Measurements from ENCODE around the gene ACP5.
A peak's percentile ranks its signal among the peaks of the same experiment; 100 is the strongest.
"Not testable (repeated sequence)": the region's sequence is repeated elsewhere in the genome, so short reads cannot be mapped to it uniquely, and the experiment has no call there.

Gene ACP5

DNA sequence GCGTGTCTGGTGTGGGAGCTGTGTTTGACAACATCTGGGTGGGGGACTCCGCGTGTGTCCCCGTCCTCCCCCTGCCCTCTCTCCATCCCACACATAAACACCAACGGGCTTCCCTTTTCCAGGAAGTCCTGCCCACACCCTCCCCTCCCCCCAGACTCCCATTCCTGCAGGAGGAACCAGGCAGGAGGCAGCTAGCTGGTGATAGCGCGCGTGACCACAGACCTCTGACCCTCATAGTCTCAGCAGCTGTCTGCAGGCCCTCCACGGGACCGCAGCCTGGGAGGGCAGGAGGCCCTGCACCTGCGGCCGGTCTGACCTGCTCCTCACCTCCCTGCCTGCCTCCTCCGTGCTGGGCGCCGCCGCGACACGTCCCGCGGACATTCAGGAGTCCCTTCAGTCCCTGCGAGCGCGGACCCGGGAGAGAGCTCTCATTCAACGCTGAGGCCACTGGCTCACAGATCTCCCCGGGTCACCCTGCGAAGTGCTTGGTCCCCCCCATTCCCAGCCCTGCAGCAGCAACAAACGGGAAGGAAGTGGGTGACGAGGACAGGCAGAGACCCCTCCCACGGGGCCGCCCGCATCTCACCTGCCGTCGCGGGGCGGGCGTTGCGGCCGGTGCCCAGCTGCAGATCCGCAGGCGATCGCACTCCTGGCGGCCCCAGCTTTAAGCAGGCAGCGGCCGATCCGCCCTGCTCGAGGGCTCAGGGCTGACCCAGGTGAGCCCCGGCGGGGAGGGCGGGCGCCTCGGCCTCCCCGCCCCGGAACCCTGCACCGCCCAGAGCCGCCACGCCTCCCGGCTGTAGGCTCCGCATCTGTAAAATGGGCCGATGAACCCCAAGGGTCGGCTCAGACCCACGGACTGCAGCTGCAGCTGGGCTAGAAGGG, 1.1 kb upstream of the ACP5 start:
- H3K4me3 ChIP-seq (ENCODE audit: low read length), result no peak overlapping the region

DNA sequence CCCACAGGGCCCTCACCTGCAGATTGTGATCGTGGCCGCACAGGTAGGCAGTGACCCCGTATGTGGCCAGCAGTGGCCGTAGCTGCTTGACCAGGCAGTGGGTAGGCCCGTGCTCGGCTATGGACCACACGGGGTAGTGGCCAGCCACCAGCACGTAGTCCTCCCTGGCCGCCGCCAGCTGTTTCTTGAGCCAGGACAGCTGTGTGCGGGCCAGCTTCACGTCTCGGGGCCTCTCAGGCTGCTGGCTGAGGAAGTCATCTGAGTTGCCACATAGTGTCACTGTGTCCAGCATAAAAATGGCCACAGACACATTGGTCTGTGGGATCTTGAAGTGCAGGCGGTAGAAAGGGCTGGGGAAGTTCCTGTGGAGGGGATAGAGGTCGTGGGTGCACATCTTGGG, 1.2 kb downstream of the ACP5 start:
- TF ChIP-seq CTCF (IDR thresholded peaks at IDR 0.05; ENCODE audit: low read depth, low read length, poor library complexity, severe bottlenecking), result no peak
- TF ChIP-seq EZH2phosphoT487 (IDR thresholded peaks at IDR 0.05; ENCODE audit: borderline replicate concordance, low read length), result no peak
- peaks cover 39% of the 10 kb centered on the region for H3K4me1 ChIP-seq (ENCODE audit: control insufficient read depth, low read length)
- no peak overlapping the region for H3K27ac ChIP-seq (ENCODE audit: low read depth, low read length)
- no peak overlapping the region for H3K4me2 ChIP-seq (ENCODE audit: low read length)
- no peaks in the 10 kb centered on the region for H3K36me3 ChIP-seq (ENCODE audit: control insufficient read depth, low read length)
- no peaks in the 10 kb centered on the region for H3K9me3 ChIP-seq (ENCODE audit: control insufficient read depth, insufficient read depth, low read length)
- no peaks in the 10 kb centered on the region for H3K27me3 ChIP-seq (ENCODE audit: control insufficient read depth, low read length)
- no peaks in the 10 kb centered on the region for H4K20me1 ChIP-seq (ENCODE audit: control insufficient read depth, insufficient read depth, low read depth, low read length)
- no peaks in the 10 kb centered on the region for H3K79me2 ChIP-seq (ENCODE audit: control insufficient read depth, low read length)
- no peak overlapping the region for H3K4me3 ChIP-seq (ENCODE audit: low read length)
- H3F3A ChIP-seq (ENCODE audit: control insufficient read depth, insufficient read depth), result peaks cover 10% of the 10 kb centered on the region
- no peaks in the 10 kb centered on the region for H3K9me2 ChIP-seq (replicated peaks; ENCODE audit: control insufficient read depth, low read length)

More for the DNA sequence above, 1.1 kb upstream of the ACP5 start:
- no peaks in the 10 kb centered on the region for H3K79me2 ChIP-seq (ENCODE audit: control insufficient read depth, low read length)
- peaks cover 62% of the 10 kb centered on the region for H3K4me1 ChIP-seq (ENCODE audit: control insufficient read depth, low read length)
- no peaks in the 10 kb centered on the region for H3K36me3 ChIP-seq (ENCODE audit: control insufficient read depth, low read length)
- no peak overlapping the region for H3K4me2 ChIP-seq (ENCODE audit: low read length)
- H3K9me3 ChIP-seq (ENCODE audit: control insufficient read depth, insufficient read depth, low read length), result no peaks in the 10 kb centered on the region
- peaks cover 28% of the 10 kb centered on the region for H3F3A ChIP-seq (ENCODE audit: control insufficient read depth, insufficient read depth)
- H3K27ac ChIP-seq (ENCODE audit: low read depth, low read length), result no peak overlapping the region
- no peaks in the 10 kb centered on the region for H3K9me2 ChIP-seq (replicated peaks; ENCODE audit: control insufficient read depth, low read length)
- no peaks in the 10 kb centered on the region for H3K27me3 ChIP-seq (ENCODE audit: control insufficient read depth, low read length)
- H4K20me1 ChIP-seq (ENCODE audit: control insufficient read depth, insufficient read depth, low read depth, low read length), result no peaks in the 10 kb centered on the region
- no peak for TF ChIP-seq EZH2phosphoT487 (IDR thresholded peaks at IDR 0.05; ENCODE audit: borderline replicate concordance, low read length)
- no peak for TF ChIP-seq CTCF (IDR thresholded peaks at IDR 0.05; ENCODE audit: low read depth, low read length, poor library complexity, severe bottlenecking)

DNA sequence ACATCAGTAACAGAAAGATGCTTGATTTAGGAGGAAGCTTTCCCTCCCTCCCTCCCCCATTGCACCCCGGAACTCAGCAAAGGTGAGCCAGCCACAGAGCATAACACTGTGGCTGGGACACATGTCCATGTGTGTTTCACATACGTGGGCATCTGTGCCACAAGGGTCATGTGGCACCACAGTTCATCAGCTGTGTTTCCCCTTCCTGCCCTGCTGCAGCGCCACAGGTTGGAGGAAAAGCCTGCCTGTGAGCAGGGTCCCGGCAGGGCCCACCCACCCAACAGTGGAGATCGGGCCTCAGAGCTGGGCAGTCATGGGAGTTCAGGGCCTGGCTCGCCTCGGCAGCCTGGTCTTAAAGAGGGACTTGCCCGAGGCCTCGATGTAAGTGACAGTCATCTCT, 2.8 kb downstream of the ACP5 start:
- Histone ChIP-seq H3K9me3 (ENCODE audit: control insufficient read depth, insufficient read depth, low read length) (no peaks in the 10 kb centered on the region), H3K4me1 (ENCODE audit: control insufficient read depth, low read length) (peaks cover 33% of the 10 kb centered on the region), H3K79me2 (ENCODE audit: control insufficient read depth, low read length) (no peaks in the 10 kb centered on the region), H4K20me1 (ENCODE audit: control insufficient read depth, insufficient read depth, low read depth, low read length) (no peaks in the 10 kb centered on the region), H3F3A (ENCODE audit: control insufficient read depth, insufficient read depth) (no peaks in the 10 kb centered on the region), H3K9me2 (replicated peaks; ENCODE audit: control insufficient read depth, low read length) (no peaks in the 10 kb centered on the region), H3K27me3 (ENCODE audit: control insufficient read depth, low read length) (no peaks in the 10 kb centered on the region), H3K4me2 (ENCODE audit: low read length) (peak overlapping the region; percentile 22; the same call in 1 of the 2 replicates), H3K27ac (ENCODE audit: low read depth, low read length) (no peak overlapping the region), H3K36me3 (ENCODE audit: control insufficient read depth, low read length) (no peaks in the 10 kb centered on the region), H3K4me3 (ENCODE audit: low read length) (no peak overlapping the region)
- TF ChIP-seq EZH2phosphoT487 (IDR thresholded peaks at IDR 0.05; ENCODE audit: borderline replicate concordance, low read length) (no peak), CTCF (IDR thresholded peaks at IDR 0.05; ENCODE audit: low read depth, low read length, poor library complexity, severe bottlenecking) (no peak)

- H3K36me3 ChIP-seq (ENCODE audit: control insufficient read depth, low read length); H3K4me2 ChIP-seq (ENCODE audit: low read length); H3K9me3 ChIP-seq (ENCODE audit: control insufficient read depth, insufficient read depth, low read length); H3K79me2 ChIP-seq (ENCODE audit: control insufficient read depth, low read length); H4K20me1 ChIP-seq (ENCODE audit: control insufficient read depth, insufficient read depth, low read depth, low read length); H3K27me3 ChIP-seq (ENCODE audit: control insufficient read depth, low read length); H3K4me3 ChIP-seq (ENCODE audit: low read length); H3K27ac ChIP-seq (ENCODE audit: low read depth, low read length); H3K9me2 ChIP-seq (replicated peaks; ENCODE audit: control insufficient read depth, low read length); H3F3A ChIP-seq (ENCODE audit: control insufficient read depth, insufficient read depth): not testable (repeated sequence)
- H3K4me1 ChIP-seq (ENCODE audit: control insufficient read depth, low read length), result peaks cover 41% of the 10 kb centered on the region
These were observed 3.7 kb downstream of the ACP5 start for GRCh38 chr19:11573763-11574162.

GRCh38 chr19:11573354-11573753, 4.1 kb downstream of the ACP5 start:
- not testable (repeated sequence) for H3K27me3 ChIP-seq (ENCODE audit: control insufficient read depth, low read length); H4K20me1 ChIP-seq (ENCODE audit: control insufficient read depth, insufficient read depth, low read depth, low read length); H3F3A ChIP-seq (ENCODE audit: control insufficient read depth, insufficient read depth); H3K4me3 ChIP-seq (ENCODE audit: low read length); H3K4me2 ChIP-seq (ENCODE audit: low read length); H3K9me2 ChIP-seq (replicated peaks; ENCODE audit: control insufficient read depth, low read length); H3K36me3 ChIP-seq (ENCODE audit: control insufficient read depth, low read length); H3K79me2 ChIP-seq (ENCODE audit: control insufficient read depth, low read length); H3K9me3 ChIP-seq (ENCODE audit: control insufficient read depth, insufficient read depth, low read length); H3K27ac ChIP-seq (ENCODE audit: low read depth, low read length)
- peaks cover 41% of the 10 kb centered on the region for H3K4me1 ChIP-seq (ENCODE audit: control insufficient read depth, low read length)

All from DOHH2 (cell line).